H1 (cell line): ENCODE data around the gene ABL2. TPM values are rescaled to one million over a fixed set of nuclear protein-coding genes. Genes with fewer than 3 reads are reported as not detected.

Source experiments
- CTCF ChIA-PET: fragments of 300-600 bp; sonication (Branson Sonifier 250); formaldehyde crosslinking; loops from one replicate; lab custom pipeline; 2021; ENCODE audit not compliant: partially characterized antibody; lab: Charles Lee
- POLR2A ChIA-PET: fragments of 300-600 bp; sonication (Branson Sonifier 250); formaldehyde crosslinking; loops from one replicate; lab custom pipeline; 2021; ENCODE audit warnings: inconsistent platforms; ENCODE audit not compliant: partially characterized antibody; lab: Charles Lee
- DNase-seq, 2 experiments: peaks; one replicate each; pipeline versions ENCODE4 v3.0.0 to v3.0.0-alpha.2; 2010 to 2022; ENCODE audit warnings: low spot score in 2 of 2, low read depth in 1 of 2, mixed read lengths in 1 of 2
- FAIRE-seq: peaks from 2 replicates; lab custom pipeline; 2011; peaks lifted over from hg19 to GRCh38; lab: Jason Lieb, UNC
- H2AFZ ChIP-seq: 2 replicates; pipeline ENCODE4 v1.8.1; 2012; ENCODE audit warnings: low read length, inconsistent platforms
- H2AK5ac ChIP-seq: 2 replicates; pipeline ENCODE4 v1.6.1; 2013; ENCODE audit warnings: low read depth, low read length
- H2BK120ac ChIP-seq: replicated peaks from 2 replicates; pipeline ENCODE3; 2013; ENCODE audit warnings: low read depth, low read length, inconsistent platforms
- H2BK12ac ChIP-seq: 2 replicates; pipeline ENCODE4 v1.6.1; 2013; ENCODE audit warnings: low read depth, low read length
- H2BK15ac ChIP-seq: 2 replicates; pipeline ENCODE4 v1.6.1; 2013; ENCODE audit warnings: low read length
- H2BK20ac ChIP-seq: 2 replicates; pipeline ENCODE4 v1.6.1; 2013; ENCODE audit warnings: low read length
- H2BK5ac ChIP-seq: 2 replicates; pipeline ENCODE4 v1.6.1; 2013; ENCODE audit warnings: low read depth, low read length
- H3K14ac ChIP-seq: 2 replicates; pipeline ENCODE4 v1.6.1; 2013; ENCODE audit warnings: inconsistent platforms; ENCODE audit not compliant: insufficient read length
- H3K18ac ChIP-seq: 2 replicates; pipeline ENCODE4 v1.6.1; 2013; ENCODE audit warnings: low read length; ENCODE audit errors: extremely low read depth
- H3K23ac ChIP-seq: 2 replicates; pipeline ENCODE4 v1.6.1; 2013; ENCODE audit warnings: inconsistent platforms; ENCODE audit not compliant: insufficient read length
- H3K23me2 ChIP-seq: 2 replicates; pipeline ENCODE4 v1.6.1; 2013; ENCODE audit warnings: low read depth, low read length
- H3K27ac ChIP-seq: 2 replicates; pipeline ENCODE4 v1.6.1; 2011; ENCODE audit warnings: low read depth, low read length, inconsistent platforms
- H3K27me3 ChIP-seq, 4 experiments: replicated peaks in 1 of 4; 1 replicate in 1 of 4; 2 replicates in 3 of 4; pipeline versions ENCODE4 v1.6.1 to v1.8.1; 2011 to 2013; ENCODE audit warnings: low read length in 3 of 4, mild to moderate bottlenecking in 3 of 4, inconsistent platforms in 2 of 4, mixed read lengths in 2 of 4, moderate library complexity in 1 of 4; ENCODE audit not compliant: control insufficient read depth in 3 of 4, insufficient read depth in 3 of 4; ENCODE audit errors: extremely low read depth in 1 of 4
- H3K36me3 ChIP-seq, 4 experiments: 2 replicates each; pipeline versions ENCODE4 v1.6.1 to v1.8.1; 2011 to 2013; ENCODE audit warnings: mild to moderate bottlenecking in 4 of 4, low read length in 3 of 4, moderate library complexity in 2 of 4, control low read depth in 1 of 4, inconsistent platforms in 1 of 4; ENCODE audit not compliant: insufficient read depth in 4 of 4, control insufficient read depth in 2 of 4
- H3K4ac ChIP-seq: replicated peaks from 2 replicates; pipeline ENCODE3; 2013; ENCODE audit warnings: low read length, low read depth, mixed read lengths, inconsistent platforms; ENCODE audit not compliant: insufficient read length
- H3K4me1 ChIP-seq, 4 experiments: replicated peaks in 1 of 4; 1 replicate in 1 of 4; 2 replicates in 3 of 4; pipeline versions ENCODE4 v1.6.1 to v1.8.1; 2011 to 2013; ENCODE audit warnings: low read length in 3 of 4, inconsistent platforms in 2 of 4, mixed read lengths in 1 of 4; ENCODE audit not compliant: insufficient read depth in 4 of 4, control insufficient read depth in 3 of 4
- H3K4me2 ChIP-seq, 2 experiments: 2 replicates each; pipeline versions ENCODE4 v1.6.1 to v1.8.1; 2011 to 2013; ENCODE audit warnings: low read depth in 2 of 2, low read length in 2 of 2, control low read depth in 1 of 2, inconsistent platforms in 1 of 2, mild to moderate bottlenecking in 1 of 2; ENCODE audit not compliant: insufficient read depth in 1 of 2
- H3K4me3 ChIP-seq, 4 experiments: fragments of 200-600, 300-600 bp in 1 of 4; sonication (generic), shearing (Covaris generic), sonication (Bioruptor Twin) in 1 of 4; 2 replicates each; pipeline versions ENCODE4 v1.5.1 to v1.8.1; 2011 to 2016; ENCODE audit warnings: low read length in 4 of 4, low read depth in 3 of 4, control low read depth in 2 of 4, inconsistent platforms in 2 of 4, mild to moderate bottlenecking in 2 of 4, mixed read lengths in 1 of 4, moderate library complexity in 1 of 4; ENCODE audit not compliant: insufficient read depth in 2 of 4; ENCODE audit errors: extremely low read depth in 1 of 4
- H3K56ac ChIP-seq: replicated peaks from 2 replicates; pipeline ENCODE3; 2013; ENCODE audit warnings: low read depth, mild to moderate bottlenecking, mixed read lengths, low read length, inconsistent platforms; ENCODE audit not compliant: insufficient read length
- H3K79me1 ChIP-seq: 2 replicates; pipeline ENCODE4 v1.6.1; 2013; ENCODE audit warnings: low read depth, low read length, control low read depth
- H3K79me2 ChIP-seq, 2 experiments: 2 replicates each; pipeline versions ENCODE4 v1.6.1 to v1.8.1; 2012 to 2013; ENCODE audit warnings: low read length in 2 of 2, mild to moderate bottlenecking in 2 of 2, inconsistent platforms in 1 of 2; ENCODE audit not compliant: insufficient read depth in 2 of 2, control insufficient read depth in 1 of 2
- H3K9ac ChIP-seq, 4 experiments: replicated peaks in 1 of 4; 1 replicate in 1 of 4; 2 replicates in 3 of 4; pipeline versions ENCODE4 v1.6.1 to v1.8.1; 2011 to 2013; ENCODE audit warnings: low read depth in 3 of 4, low read length in 3 of 4, control low read depth in 2 of 4, mild to moderate bottlenecking in 2 of 4, moderate library complexity in 2 of 4, inconsistent platforms in 1 of 4; ENCODE audit errors: extremely low read depth in 1 of 4
- H3K9me3 ChIP-seq, 2 experiments: 2 replicates each; pipeline versions ENCODE4 v1.6.1 to v1.8.1; 2012 to 2013; ENCODE audit warnings: mild to moderate bottlenecking in 2 of 2, moderate library complexity in 2 of 2, control low read depth in 1 of 2, inconsistent platforms in 1 of 2, low read depth in 1 of 2, low read length in 1 of 2, mixed read lengths in 1 of 2; ENCODE audit not compliant: insufficient read depth in 2 of 2
- H4K20me1 ChIP-seq, 2 experiments: replicated peaks in 1 of 2; 2 replicates each; pipeline versions ENCODE3 to v1.8.1; 2011 to 2013; ENCODE audit warnings: inconsistent platforms in 2 of 2, low read length in 2 of 2, mild to moderate bottlenecking in 1 of 2; ENCODE audit not compliant: insufficient read depth in 2 of 2, control insufficient read depth in 1 of 2
- H4K5ac ChIP-seq: 2 replicates; pipeline ENCODE4 v1.6.1; 2013; ENCODE audit warnings: low read length, low read depth, mixed read lengths, inconsistent platforms; ENCODE audit not compliant: insufficient read length
- H4K8ac ChIP-seq: 2 replicates; pipeline ENCODE4 v1.8.0; 2013; ENCODE audit warnings: mild to moderate bottlenecking, moderate library complexity, low read length, inconsistent platforms; ENCODE audit not compliant: insufficient read depth; ENCODE audit errors: extremely low read depth
- H4K91ac ChIP-seq: replicated peaks from 2 replicates; pipeline ENCODE3; 2013; ENCODE audit warnings: low read length, mixed read lengths, inconsistent platforms; ENCODE audit not compliant: insufficient read length
- FOSL1 ChIP-seq: IDR thresholded peaks from 2 replicates; pipeline ENCODE4 v1.6.1; 2011; ENCODE audit warnings: mild to moderate bottlenecking, low read depth, low read length, moderate library complexity; ENCODE audit not compliant: insufficient read depth
- HDAC6 ChIP-seq: IDR thresholded peaks from one replicate; pipeline ENCODE4 v1.7.1; 2012; ENCODE audit warnings: low read depth, mild to moderate bottlenecking, inconsistent platforms, low read length, moderate library complexity
- JUN ChIP-seq: IDR thresholded peaks from 2 replicates; pipeline ENCODE4 v1.6.1; 2011; ENCODE audit warnings: low read depth, mild to moderate bottlenecking, improper control_type of control experiment, low read length
- JUND ChIP-seq: IDR thresholded peaks from 2 replicates; pipeline ENCODE4 v1.6.1; 2011; ENCODE audit warnings: mild to moderate bottlenecking, improper control_type of control experiment, low read length
- SAP30 ChIP-seq: fragments of 300-600 bp; sonication (generic); IDR thresholded peaks from 2 replicates; pipeline ENCODE4 v1.7.1; 2012; ENCODE audit warnings: low read length, moderate library complexity, mild to moderate bottlenecking, inconsistent platforms; ENCODE audit not compliant: insufficient read depth, insufficient replicate concordance
- WGBS, 2 experiments: shearing (Covaris generic) in 1 of 2; methylation state at CpG; one replicate each; pipeline versions ENCODE4 v1.1.6 to v1.1.7; 2013 to 2015; ENCODE audit warnings: low lambda C conversion rate in 2 of 2, mixed read lengths in 2 of 2, inconsistent platforms in 1 of 2, low coverage in 1 of 2, missing lambda C conversion rate in 1 of 2; ENCODE audit not compliant: insufficient replicate concordance in 2 of 2, insufficient coverage in 1 of 2, insufficient read length in 1 of 2; ENCODE audit errors: extremely low coverage in 1 of 2, missing lambda C conversion rate in 1 of 2; 5-methylcytosine and 5-hydroxymethylcytosine counted together
- polyA plus RNA-seq, 7 experiments: library from polyadenylated mRNA; depleted of rRNA in 3 of 7; stranded (reverse) in 5 of 7; unstranded in 2 of 7; fragments of >200 nt in 5 of 7; fragments of 200-250 nt in 2 of 7; gene quantifications; 1 replicate in 5 of 7; 2 replicates in 1 of 7; 4 replicates in 1 of 7; pipeline versions ENCODE4 v1.2.1 to v1.2.3, GENCODE V29; 2011 to 2013; ENCODE audit warnings: missing spikeins in 2 of 7, mixed read lengths in 2 of 7
- total RNA-seq: library from RNA; stranded (reverse); fragmentation: NEBNext Ultra II Directional; extraction: Animal tissue kit (Norgen Biotek cat#: 25700); gene quantifications from 2 replicates; pipeline ENCODE4 v1.2.1, GENCODE V29; 2021

ABL2 gene
- total and polyA plus RNA-seq, 2 of the 8 experiments (the other 6 are each of a cell fraction or from before 2014, with no cell fraction given): 4.5 to 19.1 TPM

GRCh38 chr1:179129702-179130473 lies 99.6 kb downstream of the ABL2 start:
- Histone ChIP-seq H3K18ac (no peak overlapping the region), H3K23me2 (no peaks in the 10 kb centered on the region), H3K79me1 (peaks cover 3% of the 10 kb centered on the region; the same call in 1 of the 2 replicates), H3K14ac (no peak overlapping the region), H4K5ac (no peak overlapping the region), H3K9me3 (peaks cover 0 to 4% of the 10 kb centered on the region in 2 experiments; a peak in 1 of 4 replicates), H4K8ac (no peak overlapping the region), H4K91ac (no peak overlapping the region), H3K4me2 (no peak overlapping the region), H2BK15ac (no peak overlapping the region), H3K4me3 (no peak overlapping the region), H3K9ac (no peak overlapping the region), H3K4ac (no peak overlapping the region), H3K27me3 (no peaks in the 10 kb centered on the region), H3K36me3 (peaks cover 0 to 6% (median 2%) of the 10 kb centered on the region in 4 experiments; a peak in 4 of 8 replicates), H4K20me1 (no peaks in the 10 kb centered on the region), H2BK5ac (no peak overlapping the region), H3K56ac (no peak overlapping the region), H3K27ac (no peak overlapping the region), H2AFZ (no peak overlapping the region), H2BK20ac (no peak overlapping the region), H2BK120ac (no peak overlapping the region), H3K4me1 (no peaks in the 10 kb centered on the region), H3K79me2 (0 out of 4 replicates have a peak, but pooled peaks cover 0 to 2% of the 10 kb centered on the region in 2 experiments), H3K23ac (no peak overlapping the region), H2BK12ac (no peak overlapping the region), H2AK5ac (no peak overlapping the region)
- ChIA-PET CTCF (interaction anchor here (0.6 to 1.4 kb wide), 6 partner anchors 8 to 293 kb away, joined by 3 to 8 read pairs (median 4); no protein-coding TSS in a partner anchor), POLR2A (interaction anchor here (0.6 kb wide), 1 partner anchor 173 kb away, joined by 3 read pairs; no protein-coding TSS in a partner anchor)
- no peak for FAIRE-seq
- WGBS, 2 experiments: 88% methylated on average over 10 of the region's 10 CpGs; no CpG with 5 or more reads in 1 of the 2 experiments
- DNase-seq: no peak
- TF ChIP-seq HDAC6 (no peak), SAP30 (no peak), JUND (no peak), JUN (no peak), FOSL1 (no peak)
